ENCODE results near the gene ID1. TPM values are rescaled to one million over a fixed set of nuclear protein-coding genes. Genes with fewer than 3 reads are reported as not detected.

ID1 gene
- total and polyA plus RNA-seq, 2 of the 13 experiments (the other 11 are each of a cell fraction or from before 2014, with no cell fraction given) = 320 to 419 TPM

GRCh38 chr20:31594002-31594557 lies 11.0 kb upstream of the ID1 start (continued):
- TF ChIP-seq IRF9 (CRISPR knock-in tag; IDR thresholded peaks at IDR 0.05; ENCODE audit: borderline replicate concordance) (no peak), SATB2 (CRISPR knock-in tag; IDR thresholded peaks at IDR 0.05) (0 out of 2 replicates have a peak, but pooled peaks have one; percentile 10), ZNF160 (CRISPR knock-in tag; IDR thresholded peaks at IDR 0.05) (no peak), MIXL1 (CRISPR knock-in tag; IDR thresholded peaks at IDR 0.05) (no peak), E2F5 (CRISPR knock-in tag; conservative IDR thresholded peaks at IDR 0.05) (no peak), HMG20A (CRISPR knock-in tag; IDR thresholded peaks at IDR 0.05; ENCODE audit: borderline replicate concordance) (no peak), DR1 (CRISPR knock-in tag; IDR thresholded peaks at IDR 0.05) (no peak), FOXM1 (CRISPR knock-in tag; IDR thresholded peaks at IDR 0.05) (no peak), TCF7 (IDR thresholded peaks at IDR 0.05; ENCODE audit: low read depth) (no peak), ZNF12 (CRISPR knock-in tag; IDR thresholded peaks at IDR 0.05) (0 out of 2 replicates have a peak, but pooled peaks have one; percentile 12), PHF8 (CRISPR knock-in tag; IDR thresholded peaks at IDR 0.05) (no peak), ZNF562 (CRISPR knock-in tag; IDR thresholded peaks at IDR 0.05; ENCODE audit: borderline replicate concordance) (no peak), ZNF576 (CRISPR knock-in tag; IDR thresholded peaks at IDR 0.05) (no peak), ZNF142 (CRISPR knock-in tag; IDR thresholded peaks at IDR 0.05) (no peak), CC2D1A (CRISPR knock-in tag; IDR thresholded peaks at IDR 0.05) (no peak), XBP1 (CRISPR knock-in tag; IDR thresholded peaks at IDR 0.05) (no peak), ZFP41 (CRISPR knock-in tag; IDR thresholded peaks at IDR 0.05; ENCODE audit: borderline replicate concordance) (no peak), HNRNPL (IDR thresholded peaks at IDR 0.05; ENCODE audit: low read depth, low read length) (no peak), BORCS8-MEF2B (CRISPR knock-in tag; IDR thresholded peaks at IDR 0.05) (no peak), SAP130 (CRISPR knock-in tag; IDR thresholded peaks at IDR 0.05; ENCODE audit: low read depth) (no peak; the same call in 1 of the 2 replicates), ZNF83 (CRISPR knock-in tag; IDR thresholded peaks at IDR 0.05; ENCODE audit: borderline replicate concordance) (no peak; the same call in 1 of the 2 replicates)

Measured in HepG2 (cell line).